GM23248 (cell line): ENCODE data around the gene PRKCA.

ENCODE experiments used
- EZH2 ChIP-seq: fragments of 200-600 bp; sonication (generic); IDR thresholded peaks from 2 replicates; pipeline ENCODE4 v1.6.1; 2018; ENCODE audit warnings: antibody characterized with exemption, mild to moderate bottlenecking; ENCODE audit not compliant: insufficient read depth, poor library complexity, severe bottlenecking
- EZH2phosphoT487 ChIP-seq: fragments of 200-600 bp; sonication (generic); IDR thresholded peaks from 2 replicates; pipeline ENCODE4 v1.6.1; 2018; ENCODE audit warnings: antibody characterized with exemption, moderate library complexity, mild to moderate bottlenecking, low read depth; ENCODE audit not compliant: insufficient read depth

- TF ChIP-seq EZH2: no peak
- TF ChIP-seq EZH2phosphoT487: no peak
These were observed 419.9 kb downstream of the PRKCA start for GRCh38 chr17:66722341-66722740.
